HepG2 (cell line): Measurements from ENCODE around the gene GADD45A. TPM values are rescaled to one million over a fixed set of nuclear protein-coding genes. Genes with fewer than 3 reads are reported as not detected.
A peak's percentile ranks its signal among the peaks of the same experiment; 100 is the strongest.

Experiments
- ARID2 ChIP-seq: sonication (generic); formaldehyde crosslinking; IDR thresholded peaks from 2 replicates; pipeline ENCODE4 v1.8.1; 2022; ENCODE audit warnings: mild to moderate bottlenecking, missing genetic modification reagents, borderline replicate concordance
- HMG20A ChIP-seq: IDR thresholded peaks from 2 replicates; pipeline ENCODE4 v1.6.1; 2016; ENCODE audit warnings: borderline replicate concordance
- HNRNPK ChIP-seq: fragments of 200-400 bp; formaldehyde crosslinking; IDR thresholded peaks from 2 replicates; pipeline ENCODE4 v1.6.1; 2018; ENCODE audit warnings: low read length, low read depth, moderate library complexity, mild to moderate bottlenecking; ENCODE audit not compliant: poor library complexity, severe bottlenecking
- HNRNPL ChIP-seq: fragments of 200-400 bp; formaldehyde crosslinking; IDR thresholded peaks from 2 replicates; pipeline ENCODE4 v1.6.1; 2017; ENCODE audit warnings: mild to moderate bottlenecking, low read depth, low read length
- ISL2 ChIP-seq: sonication (generic); formaldehyde crosslinking; IDR thresholded peaks from 2 replicates; pipeline ENCODE4 v1.5.0; 2020; ENCODE audit warnings: missing genetic modification reagents
- REL ChIP-seq: sonication (generic); formaldehyde crosslinking; conservative IDR thresholded peaks from 2 replicates; pipeline ENCODE4 v1.8.0; 2022; ENCODE audit warnings: mild to moderate bottlenecking, missing genetic modification reagents, moderate library complexity
- SPEN ChIP-seq: sonication (generic); formaldehyde crosslinking; IDR thresholded peaks from 2 replicates; pipeline ENCODE4 v1.5.1; 2020; ENCODE audit warnings: low read depth, mild to moderate bottlenecking, missing genetic modification reagents
- ZBTB7A ChIP-seq: sonication (generic); formaldehyde crosslinking; IDR thresholded peaks from 2 replicates; pipeline ENCODE4 v1.8.0; 2022; ENCODE audit warnings: mild to moderate bottlenecking, missing genetic modification reagents
- ZKSCAN1 ChIP-seq: fragments of 150-350 bp; IDR thresholded peaks from 2 replicates; pipeline ENCODE4 v1.6.1; 2014; ENCODE audit warnings: low read length
- ZNF180 ChIP-seq: sonication (generic); formaldehyde crosslinking; IDR thresholded peaks from 2 replicates; pipeline ENCODE4 v1.4.0; 2020; ENCODE audit warnings: low read depth, missing genetic modification reagents, borderline replicate concordance
- ZNF343 ChIP-seq: sonication (generic); formaldehyde crosslinking; IDR thresholded peaks from 2 replicates; pipeline ENCODE4 v1.4.0; 2020; ENCODE audit warnings: mild to moderate bottlenecking, missing genetic modification reagents
- polyA plus RNA-seq, 8 experiments: library from polyadenylated mRNA; depleted of rRNA in 3 of 8; stranded (reverse) in 7 of 8; unstranded in 1 of 8; fragments of >200 nt; fragmentation: Illumina TruSeq in 4 of 8; extraction: Trizol in 4 of 8; gene quantifications; 2 replicates each; pipeline versions ENCODE4 v1.2.1 to v1.2.3, GENCODE V29; 2011 to 2016; ENCODE audit warnings: low read depth in 4 of 8, missing spikeins in 1 of 8, mixed read lengths in 1 of 8; ENCODE audit not compliant: insufficient read depth in 1 of 8
- total RNA-seq, 5 experiments: library from RNA; depleted of rRNA; stranded (reverse); fragments of >200 nt; fragmentation: Illumina TruSeq; extraction: Trizol; gene quantifications; 2 replicates each; pipeline ENCODE4 v1.2.3, GENCODE V29; 2016; ENCODE audit warnings: low read depth in 1 of 5
- TF ChIP-seq, protein P1 (sequence below): sonication (generic); formaldehyde crosslinking; IDR thresholded peaks from 2 replicates; pipeline ENCODE4 v1.5.1; 2020; ENCODE audit warnings: missing genetic modification reagents, mild to moderate bottlenecking, borderline replicate concordance
- TF ChIP-seq, protein P2 (sequence below): IDR thresholded peaks from 2 replicates; pipeline ENCODE4 v1.6.1; 2016
- TF ChIP-seq, protein P3 (sequence below): sonication (generic); formaldehyde crosslinking; IDR thresholded peaks from 2 replicates; pipeline ENCODE4 v1.4.0; 2020; ENCODE audit warnings: missing genetic modification reagents
- TF ChIP-seq, protein P4 (sequence below): sonication (generic); formaldehyde crosslinking; IDR thresholded peaks from one replicate; pipeline ENCODE4 v1.5.1; 2020; ENCODE audit warnings: mild to moderate bottlenecking, missing genetic modification reagents; ENCODE audit errors: not compliant biosample characterization

Gene GADD45A
- total and polyA plus RNA-seq, 2 of the 13 experiments (the other 11 are each of a cell fraction or from before 2014, with no cell fraction given), result 33.2 to 46.2 TPM

DNA sequence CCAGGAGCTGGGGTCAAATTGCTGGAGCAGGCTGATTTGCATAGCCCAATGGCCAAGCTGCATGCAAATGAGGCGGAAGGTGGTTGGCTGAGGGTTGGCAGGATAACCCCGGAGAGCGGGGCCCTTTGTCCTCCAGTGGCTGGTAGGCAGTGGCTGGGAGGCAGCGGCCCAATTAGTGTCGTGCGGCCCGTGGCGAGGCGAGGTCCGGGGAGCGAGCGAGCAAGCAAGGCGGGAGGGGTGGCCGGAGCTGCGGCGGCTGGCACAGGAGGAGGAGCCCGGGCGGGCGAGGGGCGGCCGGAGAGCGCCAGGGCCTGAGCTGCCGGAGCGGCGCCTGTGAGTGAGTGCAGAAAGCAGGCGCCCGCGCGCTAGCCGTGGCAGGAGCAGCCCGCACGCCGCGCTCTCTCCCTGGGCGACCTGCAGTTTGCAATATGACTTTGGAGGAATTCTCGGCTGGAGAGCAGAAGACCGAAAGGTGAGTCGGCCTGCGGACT, at the start of gene GADD45A (continued):
- TF ChIP-seq, protein P1, sequence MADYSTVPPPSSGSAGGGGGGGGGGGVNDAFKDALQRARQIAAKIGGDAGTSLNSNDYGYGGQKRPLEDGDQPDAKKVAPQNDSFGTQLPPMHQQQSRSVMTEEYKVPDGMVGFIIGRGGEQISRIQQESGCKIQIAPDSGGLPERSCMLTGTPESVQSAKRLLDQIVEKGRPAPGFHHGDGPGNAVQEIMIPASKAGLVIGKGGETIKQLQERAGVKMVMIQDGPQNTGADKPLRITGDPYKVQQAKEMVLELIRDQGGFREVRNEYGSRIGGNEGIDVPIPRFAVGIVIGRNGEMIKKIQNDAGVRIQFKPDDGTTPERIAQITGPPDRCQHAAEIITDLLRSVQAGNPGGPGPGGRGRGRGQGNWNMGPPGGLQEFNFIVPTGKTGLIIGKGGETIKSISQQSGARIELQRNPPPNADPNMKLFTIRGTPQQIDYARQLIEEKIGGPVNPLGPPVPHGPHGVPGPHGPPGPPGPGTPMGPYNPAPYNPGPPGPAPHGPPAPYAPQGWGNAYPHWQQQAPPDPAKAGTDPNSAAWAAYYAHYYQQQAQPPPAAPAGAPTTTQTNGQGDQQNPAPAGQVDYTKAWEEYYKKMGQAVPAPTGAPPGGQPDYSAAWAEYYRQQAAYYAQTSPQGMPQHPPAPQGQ (CRISPR knock-in tag), result no peak
- TF ChIP-seq, protein P2, sequence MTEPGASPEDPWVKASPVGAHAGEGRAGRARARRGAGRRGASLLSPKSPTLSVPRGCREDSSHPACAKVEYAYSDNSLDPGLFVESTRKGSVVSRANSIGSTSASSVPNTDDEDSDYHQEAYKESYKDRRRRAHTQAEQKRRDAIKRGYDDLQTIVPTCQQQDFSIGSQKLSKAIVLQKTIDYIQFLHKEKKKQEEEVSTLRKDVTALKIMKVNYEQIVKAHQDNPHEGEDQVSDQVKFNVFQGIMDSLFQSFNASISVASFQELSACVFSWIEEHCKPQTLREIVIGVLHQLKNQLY (CRISPR knock-in tag), result no peak
- no peak for TF ChIP-seq ZNF180
- peak; percentile 73 for TF ChIP-seq SPEN
- peak; percentile 66; the same call in 1 of the 2 replicates for TF ChIP-seq HNRNPL
- peak; percentile 72; the same call in 1 of the 2 replicates for TF ChIP-seq ZBTB7A
- TF ChIP-seq, protein P3, sequence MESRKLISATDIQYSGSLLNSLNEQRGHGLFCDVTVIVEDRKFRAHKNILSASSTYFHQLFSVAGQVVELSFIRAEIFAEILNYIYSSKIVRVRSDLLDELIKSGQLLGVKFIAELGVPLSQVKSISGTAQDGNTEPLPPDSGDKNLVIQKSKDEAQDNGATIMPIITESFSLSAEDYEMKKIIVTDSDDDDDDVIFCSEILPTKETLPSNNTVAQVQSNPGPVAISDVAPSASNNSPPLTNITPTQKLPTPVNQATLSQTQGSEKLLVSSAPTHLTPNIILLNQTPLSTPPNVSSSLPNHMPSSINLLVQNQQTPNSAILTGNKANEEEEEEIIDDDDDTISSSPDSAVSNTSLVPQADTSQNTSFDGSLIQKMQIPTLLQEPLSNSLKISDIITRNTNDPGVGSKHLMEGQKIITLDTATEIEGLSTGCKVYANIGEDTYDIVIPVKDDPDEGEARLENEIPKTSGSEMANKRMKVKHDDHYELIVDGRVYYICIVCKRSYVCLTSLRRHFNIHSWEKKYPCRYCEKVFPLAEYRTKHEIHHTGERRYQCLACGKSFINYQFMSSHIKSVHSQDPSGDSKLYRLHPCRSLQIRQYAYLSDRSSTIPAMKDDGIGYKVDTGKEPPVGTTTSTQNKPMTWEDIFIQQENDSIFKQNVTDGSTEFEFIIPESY (CRISPR knock-in tag), result peak; percentile 19; the same call in 1 of the 2 replicates
- TF ChIP-seq, protein P4, sequence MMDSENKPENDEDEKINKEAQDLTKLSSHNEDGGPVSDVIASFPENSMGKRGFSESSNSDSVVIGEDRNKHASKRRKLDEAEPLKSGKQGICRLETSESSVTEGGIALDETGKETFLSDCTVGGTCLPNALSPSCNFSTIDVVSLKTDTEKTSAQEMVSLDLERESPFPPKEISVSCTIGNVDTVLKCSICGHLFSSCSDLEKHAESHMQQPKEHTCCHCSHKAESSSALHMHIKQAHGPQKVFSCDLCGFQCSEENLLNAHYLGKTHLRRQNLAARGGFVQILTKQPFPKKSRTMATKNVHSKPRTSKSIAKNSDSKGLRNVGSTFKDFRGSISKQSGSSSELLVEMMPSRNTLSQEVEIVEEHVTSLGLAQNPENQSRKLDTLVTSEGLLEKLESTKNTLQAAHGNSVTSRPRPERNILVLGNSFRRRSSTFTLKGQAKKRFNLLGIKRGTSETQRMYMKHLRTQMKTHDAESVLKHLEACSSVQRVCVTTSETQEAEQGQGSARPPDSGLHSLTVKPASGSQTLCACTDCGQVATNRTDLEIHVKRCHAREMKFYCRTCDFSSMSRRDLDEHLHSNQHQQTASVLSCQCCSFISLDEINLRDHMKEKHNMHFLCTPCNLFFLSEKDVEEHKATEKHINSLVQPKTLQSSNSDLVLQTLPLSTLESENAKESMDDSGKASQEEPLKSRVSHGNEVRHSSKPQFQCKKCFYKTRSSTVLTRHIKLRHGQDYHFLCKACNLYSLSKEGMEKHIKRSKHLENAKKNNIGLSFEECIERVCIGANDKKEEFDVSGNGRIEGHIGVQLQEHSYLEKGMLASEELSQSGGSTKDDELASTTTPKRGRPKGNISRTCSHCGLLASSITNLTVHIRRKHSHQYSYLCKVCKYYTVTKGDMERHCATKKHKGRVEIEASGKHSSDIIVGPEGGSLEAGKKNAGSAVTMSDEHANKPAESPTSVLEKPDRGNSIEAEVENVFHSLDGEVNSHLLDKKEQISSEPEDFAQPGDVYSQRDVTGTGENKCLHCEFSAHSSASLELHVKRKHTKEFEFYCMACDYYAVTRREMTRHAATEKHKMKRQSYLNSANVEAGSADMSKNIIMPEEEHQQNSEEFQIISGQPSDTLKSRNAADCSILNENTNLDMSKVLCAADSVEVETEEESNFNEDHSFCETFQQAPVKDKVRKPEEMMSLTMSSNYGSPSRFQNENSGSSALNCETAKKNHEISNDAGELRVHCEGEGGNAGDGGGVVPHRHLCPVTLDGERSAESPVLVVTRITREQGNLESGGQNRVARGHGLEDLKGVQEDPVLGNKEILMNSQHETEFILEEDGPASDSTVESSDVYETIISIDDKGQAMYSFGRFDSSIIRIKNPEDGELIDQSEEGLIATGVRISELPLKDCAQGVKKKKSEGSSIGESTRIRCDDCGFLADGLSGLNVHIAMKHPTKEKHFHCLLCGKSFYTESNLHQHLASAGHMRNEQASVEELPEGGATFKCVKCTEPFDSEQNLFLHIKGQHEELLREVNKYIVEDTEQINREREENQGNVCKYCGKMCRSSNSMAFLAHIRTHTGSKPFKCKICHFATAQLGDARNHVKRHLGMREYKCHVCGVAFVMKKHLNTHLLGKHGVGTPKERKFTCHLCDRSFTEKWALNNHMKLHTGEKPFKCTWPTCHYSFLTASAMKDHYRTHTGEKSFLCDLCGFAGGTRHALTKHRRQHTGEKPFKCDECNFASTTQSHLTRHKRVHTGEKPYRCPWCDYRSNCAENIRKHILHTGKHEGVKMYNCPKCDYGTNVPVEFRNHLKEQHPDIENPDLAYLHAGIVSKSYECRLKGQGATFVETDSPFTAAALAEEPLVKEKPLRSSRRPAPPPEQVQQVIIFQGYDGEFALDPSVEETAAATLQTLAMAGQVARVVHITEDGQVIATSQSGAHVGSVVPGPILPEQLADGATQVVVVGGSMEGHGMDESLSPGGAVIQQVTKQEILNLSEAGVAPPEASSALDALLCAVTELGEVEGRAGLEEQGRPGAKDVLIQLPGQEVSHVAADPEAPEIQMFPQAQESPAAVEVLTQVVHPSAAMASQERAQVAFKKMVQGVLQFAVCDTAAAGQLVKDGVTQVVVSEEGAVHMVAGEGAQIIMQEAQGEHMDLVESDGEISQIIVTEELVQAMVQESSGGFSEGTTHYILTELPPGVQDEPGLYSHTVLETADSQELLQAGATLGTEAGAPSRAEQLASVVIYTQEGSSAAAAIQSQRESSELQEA, result peak; percentile 78
- TF ChIP-seq HNRNPK, result no peak
- no peak for TF ChIP-seq ZNF343 (CRISPR knock-in tag)
- 0 out of 2 replicates have a peak, but pooled peaks have one; percentile 48 for TF ChIP-seq HMG20A (CRISPR knock-in tag)
- TF ChIP-seq ARID2 (CRISPR knock-in tag), result peak; percentile 98
- TF ChIP-seq ZKSCAN1, result no peak
- peak; percentile 89; the same call in 1 of the 2 replicates for TF ChIP-seq REL (CRISPR knock-in tag)
- peak; percentile 70 for TF ChIP-seq ISL2 (CRISPR knock-in tag)
